Psoas muscle (tissue), 8 donors: ENCODE measurements around the gene PALMD. TPM values are rescaled to one million over a fixed set of nuclear protein-coding genes. Genes with fewer than 3 reads are reported as not detected.
A peak's percentile ranks its signal among the peaks of the same experiment; 100 is the strongest.

Experiments
- ATAC-seq, 4 donors: fragments of 200-7000 bp; cut with Tn5 transposase; one replicate each; pipeline ENCODE4 v1.9.1; 2020; ENCODE audit warnings: moderate library complexity in 3 of 4, mild to moderate bottlenecking in 2 of 4
- DNase-seq, 2 donors: peaks; one replicate each; pipeline ENCODE4 v3.0.0-alpha.2; 2020
- H3K27ac ChIP-seq: fragments of 200-600 bp; one replicate; pipeline ENCODE4 v1.8.0; 2022
- H3K27me3 ChIP-seq, 3 donors: fragments of 200-600 bp in 1 of 3; one replicate each; pipeline versions ENCODE4 v1.6.1 to v1.8.0; 2013 to 2022; ENCODE audit warnings: low read length in 2 of 3, mild to moderate bottlenecking in 2 of 3, moderate library complexity in 1 of 3; ENCODE audit not compliant: insufficient read depth in 3 of 3
- H3K36me3 ChIP-seq, 2 donors: fragments of 200-600 bp in 1 of 2; one replicate each; pipeline versions ENCODE4 v1.6.1 to v1.8.0; 2013 to 2022; ENCODE audit warnings: low read depth in 1 of 2, mild to moderate bottlenecking in 1 of 2, moderate library complexity in 1 of 2; ENCODE audit not compliant: insufficient read depth in 1 of 2
- H3K4me1 ChIP-seq: fragments of 200-600 bp; one replicate; pipeline ENCODE4 v1.8.0; 2022
- H3K4me3 ChIP-seq: fragments of 200-600 bp; one replicate; pipeline ENCODE4 v1.8.0; 2022; ENCODE audit warnings: mild to moderate bottlenecking
- H3K9me3 ChIP-seq: fragments of 200-600 bp; one replicate; pipeline ENCODE4 v1.8.0; 2022
- CTCF ChIP-seq: fragments of 200-600 bp; IDR thresholded peaks from one replicate; pipeline ENCODE4 v1.8.0; 2022; ENCODE audit warnings: antibody characterized with exemption
- WGBS, 3 donors: extraction: QIAGEN DNeasy Blood & Tissue Kit; methylation state at CpG; one replicate each; pipeline versions ENCODE4 v1.1.6 to v1.1.7; 2013; 5-methylcytosine and 5-hydroxymethylcytosine counted together
- intact Hi-C, 2 donors: fragments of 100-400 bp; cut with DNase I; formaldehyde crosslinking; loops; one replicate each; pipeline versions ENCODE4 v1.11.0 to v1.14.2; 2022
- polyA plus RNA-seq, 3 donors: library from polyadenylated mRNA; stranded (reverse); fragments of 200-250 nt; gene quantifications; one replicate each; pipeline ENCODE4 v1.2.3, GENCODE V29; 2013
- total RNA-seq, 4 donors: library from RNA; stranded (reverse); fragmentation: NEBNext Ultra II Directional in 2 of 4; extraction: Animal tissue kit (Norgen Biotek cat#: 25700) in 2 of 4; gene quantifications; one replicate each; pipeline versions ENCODE4 v1.2.1 to v1.2.4, GENCODE V29; 2021 to 2023
- donor health status: healthy with polysubstance abuse.
- donor health status: DM: no; HTN: no; CAD: no; lungs with moderate emphysema.
- donor health status: Bipolar disorder and iron deficiency.
- donor health status: healthy.
- donor health status: DM: yes; HTN: yes; CAD: no.
- donor health status: DM: no; HTN: no; CAD: no.
- donor health status: DM: no; HTN: no; CAD: no.
- donor health status: DM: yes; HTN: yes; CAD: no.

PALMD gene
- total and polyA plus RNA-seq, 7 donors = 46.2 to 219 (median 101) TPM

- Histone ChIP-seq H3K9me3 (no peaks in the 10 kb centered on the region), H3K27ac (peak overlapping the region; percentile 71), H3K4me1 (peaks cover 10% of the 10 kb centered on the region), H3K36me3 (peaks cover 0 to 12% of the 10 kb centered on the region in 2 donors), H3K27me3 (no peaks in the 10 kb centered on the region), H3K4me3 (no peak overlapping the region)
- TF ChIP-seq CTCF = peak; percentile 38
- ATAC-seq (peak; percentile 27 to 59 (median 43)), DNase-seq (no peak)
- 41 to 55% (median 51%) methylated on average over 4 of the region's 4 CpGs for WGBS, 3 donors
- intact Hi-C loops = no loop called here
Observed at GRCh38 chr1:99728494-99729235, 82.8 kb downstream of the PALMD start.

DNA sequence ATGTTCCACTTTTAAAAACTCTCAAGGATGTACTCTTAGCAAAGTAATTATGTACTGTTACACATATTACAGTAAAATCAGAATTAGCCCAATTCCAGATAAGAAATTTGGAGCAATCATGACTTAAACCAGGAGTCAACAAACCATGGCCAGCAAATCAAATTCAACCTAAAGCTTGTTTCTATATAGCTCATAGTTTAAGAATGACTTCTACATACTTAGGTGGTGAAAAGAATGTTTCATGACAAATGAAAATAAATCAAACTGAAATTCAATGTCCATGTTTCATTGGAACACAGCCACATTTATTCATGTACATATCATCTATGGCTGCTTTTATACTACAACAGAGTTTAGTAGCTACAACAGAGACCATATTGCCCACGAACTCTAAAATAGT lies 85.5 kb downstream of the PALMD start:
- no peak for TF ChIP-seq CTCF
- ATAC-seq (no peak), DNase-seq (no peak)
- H3K36me3 ChIP-seq = peaks cover 0 to 19% of the 10 kb centered on the region in 2 donors
- H3K27ac ChIP-seq = no peak overlapping the region
- no peak overlapping the region for H3K4me3 ChIP-seq
- intact Hi-C loops = no loop called here
- H3K4me1 ChIP-seq = peaks cover 10% of the 10 kb centered on the region
- no peaks in the 10 kb centered on the region for H3K27me3 ChIP-seq
- 92 to 100% (median 98%) methylated on average over 1 of the region's 1 CpG for WGBS, 3 donors
- no peaks in the 10 kb centered on the region for H3K9me3 ChIP-seq

DNA sequence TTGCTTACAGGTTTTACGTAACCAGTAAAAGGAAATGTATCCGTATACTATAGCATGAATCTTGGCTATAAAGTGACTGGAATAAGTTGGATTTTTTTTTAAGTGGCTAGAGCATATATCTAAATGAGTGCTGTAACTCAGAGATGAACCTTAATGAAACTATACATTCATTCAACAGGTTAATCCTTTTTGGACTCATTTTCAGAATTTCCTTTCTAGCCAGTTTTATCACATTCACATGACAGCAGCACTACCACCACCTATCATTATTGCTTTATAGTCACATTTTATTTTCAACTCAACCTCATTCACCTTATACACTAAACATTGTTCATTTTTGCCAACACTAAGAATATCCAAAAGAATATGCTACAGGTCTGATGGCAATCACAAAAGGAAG lies 89.9 kb downstream of the PALMD start:
- H3K9me3 ChIP-seq = no peaks in the 10 kb centered on the region
- H3K36me3 ChIP-seq = peaks cover 0 to 26% of the 10 kb centered on the region in 2 donors
- no peaks in the 10 kb centered on the region for H3K27me3 ChIP-seq
- no peak overlapping the region for H3K27ac ChIP-seq
- H3K4me3 ChIP-seq = no peak overlapping the region
- DNase-seq = no peak
- TF ChIP-seq CTCF = no peak
- intact Hi-C loops = no loop called here
- 69 to 99% (median 73%) methylated on average over 2 of the region's 2 CpGs for WGBS, 3 donors
- no peaks in the 10 kb centered on the region for H3K4me1 ChIP-seq
- no peak for ATAC-seq

DNA sequence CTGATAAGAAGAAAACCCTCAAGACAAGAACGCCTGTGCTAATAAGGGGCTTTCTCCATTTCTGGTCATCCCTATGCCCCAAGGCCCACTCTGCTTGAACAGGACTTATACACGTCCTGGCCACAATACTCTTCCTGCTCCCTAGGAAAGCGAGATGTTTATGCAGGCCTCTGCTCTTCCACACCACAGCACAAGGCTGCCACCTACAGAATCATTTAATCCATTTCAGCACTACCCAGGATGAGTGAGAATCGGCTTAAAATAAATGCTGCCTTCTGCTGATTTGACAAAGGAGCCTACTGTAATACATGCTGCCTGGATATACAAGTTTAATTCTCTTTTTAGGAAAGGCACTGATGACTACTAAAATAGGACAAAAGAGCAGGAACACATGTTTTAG lies 91.1 kb downstream of the PALMD start:
- H3K9me3 ChIP-seq = no peaks in the 10 kb centered on the region
- peak; percentile 45 for TF ChIP-seq CTCF
- peaks cover 3 to 29% of the 10 kb centered on the region in 2 donors for H3K36me3 ChIP-seq
- no peak overlapping the region for H3K4me3 ChIP-seq
- WGBS, 3 donors = 29 to 39% (median 33%) methylated on average over 4 of the region's 4 CpGs
- intact Hi-C loops = no loop called here
- peak; percentile 43 to 70 (median 66) for ATAC-seq
- no peak overlapping the region for H3K27ac ChIP-seq
- no peaks in the 10 kb centered on the region for H3K27me3 ChIP-seq
- DNase-seq = no peak
- no peaks in the 10 kb centered on the region for H3K4me1 ChIP-seq
